GM23248 (cell line): ENCODE measurements around the gene ATF2. TPM values are rescaled to one million over a fixed set of nuclear protein-coding genes. Genes with fewer than 3 reads are reported as not detected.

Experiments
- DNase-seq: peaks from one replicate; pipeline ENCODE4 v3.0.0-alpha.2; 2015
- H2AFZ ChIP-seq: fragments of 200-600 bp; sonication (generic); 2 replicates; pipeline ENCODE4 v1.6.1; 2016; ENCODE audit warnings: antibody characterized with exemption
- H3F3A ChIP-seq: fragments of 200-600 bp; sonication (generic); 2 replicates; pipeline ENCODE4 v1.6.1; 2016; ENCODE audit warnings: mild to moderate bottlenecking, antibody characterized with exemption, mixed run types; ENCODE audit not compliant: insufficient read depth
- H3K27ac ChIP-seq: fragments of 200-600 bp; sonication (generic); 2 replicates; pipeline ENCODE4 v1.5.1; 2016; ENCODE audit warnings: mild to moderate bottlenecking
- H3K27me3 ChIP-seq: fragments of 200-600 bp; sonication (generic); replicated peaks from 2 replicates; pipeline ENCODE4 v1.6.1; 2016; ENCODE audit warnings: mild to moderate bottlenecking; ENCODE audit not compliant: insufficient read depth
- H3K36me3 ChIP-seq: fragments of 200-600 bp; sonication (generic); 2 replicates; pipeline ENCODE4 v1.6.1; 2016; ENCODE audit warnings: low read depth, mild to moderate bottlenecking
- H3K4me1 ChIP-seq: fragments of 200-600 bp; sonication (generic); 2 replicates; pipeline ENCODE4 v1.6.1; 2016; ENCODE audit warnings: mild to moderate bottlenecking; ENCODE audit not compliant: insufficient read depth
- H3K4me2 ChIP-seq: fragments of 200-600 bp; sonication (generic); one replicate; pipeline ENCODE4 v1.6.1; 2016; ENCODE audit warnings: mild to moderate bottlenecking; ENCODE audit not compliant: unreplicated experiment
- H3K4me3 ChIP-seq: fragments of 200-600 bp; sonication (generic); 2 replicates; pipeline ENCODE4 v1.5.1; 2016; ENCODE audit warnings: mild to moderate bottlenecking
- H3K79me2 ChIP-seq: fragments of 200-600 bp; sonication (generic); 2 replicates; pipeline ENCODE4 v1.6.1; 2016; ENCODE audit warnings: mild to moderate bottlenecking; ENCODE audit not compliant: insufficient read depth
- H3K9ac ChIP-seq: fragments of 200-600 bp; sonication (generic); 2 replicates; pipeline ENCODE4 v1.6.1; 2016; ENCODE audit warnings: mild to moderate bottlenecking
- H3K9me2 ChIP-seq: fragments of 200-600 bp; sonication (generic); 2 replicates; pipeline ENCODE4 v1.6.1; 2016; ENCODE audit warnings: mixed run types, mild to moderate bottlenecking, moderate library complexity; ENCODE audit not compliant: insufficient read depth
- H3K9me3 ChIP-seq: fragments of 200-600 bp; sonication (generic); one replicate; pipeline ENCODE4 v1.6.1; 2017; ENCODE audit warnings: low read depth
- H4K20me1 ChIP-seq: fragments of 200-600 bp; sonication (generic); 2 replicates; pipeline ENCODE4 v1.6.0; 2016; ENCODE audit not compliant: insufficient read depth
- EZH2 ChIP-seq: fragments of 200-600 bp; sonication (generic); IDR thresholded peaks from 2 replicates; pipeline ENCODE4 v1.6.1; 2018; ENCODE audit warnings: antibody characterized with exemption, mild to moderate bottlenecking; ENCODE audit not compliant: insufficient read depth, poor library complexity, severe bottlenecking
- EZH2phosphoT487 ChIP-seq: fragments of 200-600 bp; sonication (generic); IDR thresholded peaks from 2 replicates; pipeline ENCODE4 v1.6.1; 2018; ENCODE audit warnings: antibody characterized with exemption, moderate library complexity, mild to moderate bottlenecking, low read depth; ENCODE audit not compliant: insufficient read depth
- WGBS, 2 experiments: methylation state at CpG; one replicate each; pipeline ENCODE4 v1.1.6; 2015 to 2017; ENCODE audit warnings: low lambda C conversion rate in 2 of 2, low coverage in 1 of 2; ENCODE audit errors: missing lambda C conversion rate in 2 of 2; 5-methylcytosine and 5-hydroxymethylcytosine counted together
- in situ Hi-C: fragments of 300-500 bp; cut with MboI; formaldehyde crosslinking; loops from 2 replicates; pipeline ENCODE4 v1.15.0; 2020
- polyA plus RNA-seq: library from polyadenylated mRNA; unstranded; fragments of >200 nt; fragmentation: Nextera tagmentation; extraction: Ambion mirVana; gene quantifications from 2 replicates; pipeline ENCODE4 v1.2.1, GENCODE V29; 2016
- total RNA-seq: library from RNA; depleted of rRNA; stranded (reverse); fragments of >200 nt; shearing (Covaris generic); gene quantifications from 2 replicates; pipeline ENCODE4 v1.2.3, GENCODE V29; 2014

Gene ATF2
- total and polyA plus RNA-seq, 2 experiments from 2014 or later, result 26.8 to 33.8 TPM

DNA sequence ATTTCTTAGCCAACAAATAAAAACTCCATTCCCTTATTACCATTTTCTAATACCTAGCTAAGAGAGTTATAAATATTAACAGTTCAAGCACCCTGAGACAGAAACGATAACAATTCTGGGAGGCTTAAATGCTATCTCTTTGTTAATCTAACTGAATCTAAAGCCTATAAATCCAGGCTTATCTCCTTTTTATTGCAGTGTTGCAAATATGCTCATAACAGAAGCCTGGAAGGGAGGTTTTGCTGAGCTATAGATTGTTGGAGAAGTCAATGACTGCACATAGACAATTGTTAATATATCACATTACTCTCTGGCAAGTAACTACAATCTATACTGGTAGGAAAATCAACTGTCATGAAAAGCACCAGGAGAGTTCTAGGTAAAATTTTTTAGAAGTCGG lies 30.2 kb downstream of the ATF2 start:
- Histone ChIP-seq H3K9ac (no peak overlapping the region), H3K4me3 (no peak overlapping the region), H3K36me3 (peaks cover 13% of the 10 kb centered on the region), H2AFZ (no peak overlapping the region), H4K20me1 (peaks cover 8% of the 10 kb centered on the region; the same call in 1 of the 2 replicates), H3K4me1 (peaks cover 8% of the 10 kb centered on the region; the same call in 1 of the 2 replicates), H3K4me2 (no peak overlapping the region), H3K9me2 (no peaks in the 10 kb centered on the region), H3K27me3 (no peaks in the 10 kb centered on the region), H3K27ac (no peak overlapping the region), H3F3A (no peaks in the 10 kb centered on the region), H3K9me3 (no peaks in the 10 kb centered on the region), H3K79me2 (peaks cover 97% of the 10 kb centered on the region)
- in situ Hi-C loops, result no loop called here
- no peak for DNase-seq
- 97% methylated on average over 2 of the region's 2 CpGs for WGBS, 2 experiments
- TF ChIP-seq EZH2phosphoT487 (no peak), EZH2 (no peak)

DNA sequence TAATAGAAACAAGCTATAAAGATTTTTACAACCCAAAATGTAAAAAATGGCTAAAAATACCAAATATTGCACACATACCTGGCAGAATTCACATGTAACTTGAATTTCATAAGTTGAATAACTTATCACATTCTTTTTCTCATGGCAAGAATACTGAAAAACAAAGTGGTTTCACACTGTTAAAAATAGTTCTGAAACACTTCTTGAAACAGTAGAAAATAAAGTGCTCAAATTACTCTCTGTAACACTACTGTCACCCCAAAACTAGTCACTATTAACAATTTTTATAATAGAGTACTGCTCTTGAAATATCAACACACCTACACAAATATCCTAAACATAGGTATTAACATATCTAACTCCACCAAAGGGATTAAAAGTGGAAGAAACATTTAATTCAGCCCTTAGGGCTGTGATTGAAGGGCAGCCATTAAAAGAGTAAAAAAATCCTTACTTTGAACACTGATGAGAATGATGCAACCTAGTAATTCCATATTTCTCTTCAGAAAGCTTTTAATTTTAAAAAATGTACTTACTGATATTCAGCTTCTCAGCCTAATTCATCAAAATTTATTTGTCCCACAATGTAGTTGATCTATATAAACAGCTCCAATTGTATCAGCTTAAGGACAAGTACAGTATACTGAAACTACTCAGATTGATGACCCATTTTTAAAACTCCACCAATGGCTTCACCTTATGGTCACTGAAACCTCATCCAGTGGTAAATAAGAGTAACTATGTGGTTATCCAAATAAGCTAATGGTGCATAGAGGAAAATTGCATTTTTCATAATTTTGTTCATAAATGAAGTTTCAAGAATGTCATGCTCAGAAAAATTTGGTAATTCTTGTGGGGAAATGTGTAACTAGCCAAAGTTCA lies 31.4 kb downstream of the ATF2 start:
- Histone ChIP-seq H3K27ac (no peak overlapping the region), H3K9me3 (no peaks in the 10 kb centered on the region), H2AFZ (no peak overlapping the region), H4K20me1 (peaks cover 8% of the 10 kb centered on the region; the same call in 1 of the 2 replicates), H3K27me3 (no peaks in the 10 kb centered on the region), H3K4me1 (peaks cover 8% of the 10 kb centered on the region; the same call in 1 of the 2 replicates), H3K9me2 (no peaks in the 10 kb centered on the region), H3K4me3 (no peak overlapping the region), H3K9ac (no peak overlapping the region), H3F3A (no peaks in the 10 kb centered on the region), H3K36me3 (peaks cover 13% of the 10 kb centered on the region; the same call in 1 of the 2 replicates), H3K79me2 (peaks cover 97% of the 10 kb centered on the region), H3K4me2 (no peak overlapping the region)
- no peak for DNase-seq
- in situ Hi-C loops, result no loop called here
- TF ChIP-seq EZH2 (no peak), EZH2phosphoT487 (no peak)

DNA sequence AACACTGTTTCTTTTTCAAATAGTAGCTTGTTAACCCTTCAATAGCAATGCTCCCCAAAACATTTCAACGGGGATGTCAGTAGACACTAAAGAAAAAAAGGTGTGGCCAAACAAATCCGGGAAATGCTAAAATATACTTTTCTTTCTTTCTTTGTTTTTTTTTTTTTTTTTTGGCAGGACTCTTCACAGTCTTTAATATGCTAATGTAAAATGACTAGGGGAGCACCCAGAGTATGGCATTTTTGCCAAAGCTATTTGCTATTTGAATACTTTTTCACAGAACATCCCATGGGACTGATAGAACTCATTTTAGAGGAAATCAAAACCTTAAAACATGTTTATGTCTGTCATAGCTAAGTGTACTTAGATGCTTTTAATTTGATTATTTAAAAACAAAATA lies 32.1 kb downstream of the ATF2 start:
- no peak for DNase-seq
- TF ChIP-seq EZH2phosphoT487, result no peak
- no peak for TF ChIP-seq EZH2
- Histone ChIP-seq H3K9me2 (no peaks in the 10 kb centered on the region), H3K27ac (no peak overlapping the region), H3K36me3 (peaks cover 13% of the 10 kb centered on the region; the same call in 1 of the 2 replicates), H3K4me1 (peaks cover 8% of the 10 kb centered on the region; the same call in 1 of the 2 replicates), H3K79me2 (peaks cover 97% of the 10 kb centered on the region), H2AFZ (no peak overlapping the region), H3K9me3 (no peaks in the 10 kb centered on the region), H3F3A (no peaks in the 10 kb centered on the region), H3K27me3 (no peaks in the 10 kb centered on the region), H3K9ac (no peak overlapping the region), H3K4me2 (no peak overlapping the region), H4K20me1 (peaks cover 8% of the 10 kb centered on the region; the same call in 1 of the 2 replicates), H3K4me3 (no peak overlapping the region)
- in situ Hi-C loops, result no loop called here
- 96 to 99% methylated on average over 2 of the region's 2 CpGs for WGBS, 2 experiments

DNA sequence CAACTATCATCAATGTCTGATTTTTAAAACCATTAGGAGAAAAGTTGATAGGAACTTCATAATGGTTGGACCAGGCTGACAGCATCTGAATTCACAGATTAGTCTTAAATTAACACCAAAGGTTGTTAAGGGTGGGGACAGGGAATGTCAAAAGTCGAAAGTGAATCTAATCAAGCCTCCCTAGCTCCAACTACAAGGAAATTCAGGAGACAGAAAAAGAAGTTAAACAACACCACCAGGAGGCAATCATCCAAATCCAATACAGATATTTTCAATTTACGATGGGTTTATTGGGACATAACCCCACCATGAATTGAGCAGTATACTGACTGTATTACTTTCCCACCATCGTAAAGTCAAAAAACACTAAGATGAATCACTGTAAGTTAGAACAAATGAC lies 32.8 kb downstream of the ATF2 start:
- peaks cover 13% of the 10 kb centered on the region; the same call in 1 of the 2 replicates for H3K36me3 ChIP-seq
- H3K27me3 ChIP-seq, result no peaks in the 10 kb centered on the region
- WGBS, 2 experiments, result 95 to 98% methylated on average over 3 of the region's 3 CpGs
- no peaks in the 10 kb centered on the region for H3F3A ChIP-seq
- no peak overlapping the region for H3K27ac ChIP-seq
- H2AFZ ChIP-seq, result no peak overlapping the region
- peaks cover 8% of the 10 kb centered on the region; the same call in 1 of the 2 replicates for H4K20me1 ChIP-seq
- no peaks in the 10 kb centered on the region for H3K9me2 ChIP-seq
- H3K79me2 ChIP-seq, result peaks cover 98% of the 10 kb centered on the region
- H3K4me3 ChIP-seq, result no peak overlapping the region
- in situ Hi-C loops, result no loop called here
- peaks cover 6% of the 10 kb centered on the region; the same call in 1 of the 2 replicates for H3K4me1 ChIP-seq
- DNase-seq, result no peak
- TF ChIP-seq EZH2 (no peak), EZH2phosphoT487 (no peak)
- no peaks in the 10 kb centered on the region for H3K9me3 ChIP-seq
- H3K9ac ChIP-seq, result no peak overlapping the region
- no peak overlapping the region for H3K4me2 ChIP-seq
